Kidney (tissue), 14 donors: ENCODE data around the gene ARL5B. TPM values are rescaled to one million over a fixed set of nuclear protein-coding genes. Genes with fewer than 3 reads are reported as not detected.

Experiments
- DNase-seq, 5 donors: peaks; one replicate each; pipeline ENCODE4 v3.0.0-alpha.2; 2013 to 2020
- FAIRE-seq: peaks from 2 replicates; lab custom pipeline; 2012; peaks lifted over from hg19 to GRCh38; lab: Jason Lieb, UNC
- H3K27ac ChIP-seq, 2 donors: one replicate each; pipeline ENCODE4 v1.7.0; 2013; ENCODE audit warnings: low read depth in 2 of 2, low read length in 2 of 2, inconsistent platforms in 1 of 2
- H3K27me3 ChIP-seq: one replicate; pipeline ENCODE4 v1.7.1; 2013; ENCODE audit warnings: low read length, inconsistent platforms; ENCODE audit not compliant: control insufficient read depth, insufficient read depth
- H3K36me3 ChIP-seq, 3 donors: one replicate each; pipeline versions ENCODE4 v1.7.0 to v1.7.1; 2013; ENCODE audit warnings: low read length in 3 of 3, control low read depth in 1 of 3, inconsistent platforms in 1 of 3; ENCODE audit not compliant: insufficient read depth in 3 of 3, control insufficient read depth in 2 of 3
- H3K4me1 ChIP-seq, 3 donors: one replicate each; pipeline versions ENCODE4 v1.7.0 to v1.7.1; 2013; ENCODE audit warnings: low read length in 3 of 3, inconsistent platforms in 1 of 3, low read depth in 1 of 3; ENCODE audit not compliant: control insufficient read depth in 2 of 3, insufficient read depth in 2 of 3
- H3K4me3 ChIP-seq, 3 donors: one replicate each; pipeline versions ENCODE4 v1.7.0 to v1.8.1; 2013; ENCODE audit warnings: low read length in 3 of 3, control low read depth in 1 of 3, inconsistent platforms in 1 of 3
- H3K9ac ChIP-seq, 3 donors: one replicate each; pipeline versions ENCODE4 v1.7.0 to v1.7.1; 2013; ENCODE audit warnings: low read length in 3 of 3, control low read depth in 1 of 3, inconsistent platforms in 1 of 3
- H3K9me3 ChIP-seq, 3 donors: one replicate each; pipeline versions ENCODE4 v1.7.0 to v1.7.1; 2013; ENCODE audit warnings: low read length in 3 of 3, control low read depth in 1 of 3, inconsistent platforms in 1 of 3; ENCODE audit not compliant: control insufficient read depth in 2 of 3, insufficient read depth in 1 of 3
- CTCF ChIP-seq: IDR thresholded peaks from 3 replicates; pipeline ENCODE4 v1.5.1; 2012; ENCODE audit warnings: mild to moderate bottlenecking, moderate library complexity, borderline replicate concordance; ENCODE audit not compliant: insufficient read depth; ENCODE audit errors: extremely low read depth
- intact Hi-C: fragments of 100-400 bp; cut with DNase I; formaldehyde crosslinking; loops from one replicate; pipeline ENCODE4 v1.11.1; 2022
- polyA plus RNA-seq: library from polyadenylated mRNA; stranded (reverse); fragments of 350-450 nt; fragmentation: Illumina TruSeq; extraction: RNeasy Lipid Tissue Mini Kit (QIAGEN cat#74804); gene quantifications from one replicate; pipeline ENCODE4 v1.2.3, GENCODE V29; 2014; ENCODE audit warnings: low read depth, low replicate concordance; ENCODE audit not compliant: insufficient read depth
- total RNA-seq: library from RNA; stranded (reverse); fragmentation: NEBNext Ultra II Directional; extraction: Animal tissue kit (Norgen Biotek cat#: 25700); gene quantifications from one replicate; pipeline ENCODE4 v1.2.1, GENCODE V29; 2021
- donor health status: control.
- donor health status: control.
- donor health status: control.
- donor health status: control.
- donor health status: control.
- donor health status: DM: yes; HTN: yes; CAD: no.
- donor health status: Normal renal cell carcinoma (clear cell type).

Gene ARL5B
- total and polyA plus RNA-seq, 2 donors from 2014 or later = 3.0 to 9.7 TPM

- no peak for TF ChIP-seq CTCF
- no peaks in the 10 kb centered on the region for H3K27me3 ChIP-seq
- H3K36me3 ChIP-seq = no peaks in the 10 kb centered on the region
- no peaks in the 10 kb centered on the region for H3K9me3 ChIP-seq
- no peak for FAIRE-seq
- intact Hi-C loops = no loop called here
- no peak for DNase-seq
- H3K27ac ChIP-seq = no peak overlapping the region
- H3K4me3 ChIP-seq = no peak overlapping the region
- peaks cover 0 to 2% (median 0%) of the 10 kb centered on the region in 3 donors for H3K4me1 ChIP-seq
- H3K9ac ChIP-seq = no peak overlapping the region
Observed at GRCh38 chr10:18647151-18647550, 12.1 kb upstream of the ARL5B start.

GRCh38 chr10:18647945-18648344 lies 11.3 kb upstream of the ARL5B start:
- H3K4me3 ChIP-seq = no peak overlapping the region
- no peaks in the 10 kb centered on the region for H3K36me3 ChIP-seq
- no peaks in the 10 kb centered on the region for H3K27me3 ChIP-seq
- no peak for FAIRE-seq
- no peak for DNase-seq
- H3K27ac ChIP-seq = no peak overlapping the region
- H3K9ac ChIP-seq = no peak overlapping the region
- no peaks in the 10 kb centered on the region for H3K9me3 ChIP-seq
- peaks cover 0 to 2% (median 0%) of the 10 kb centered on the region in 3 donors for H3K4me1 ChIP-seq
- TF ChIP-seq CTCF = no peak
- intact Hi-C loops = no loop called here

GRCh38 chr10:18649364-18649959 lies 9.8 kb upstream of the ARL5B start:
- H3K4me1 ChIP-seq = peaks cover 0 to 2% (median 0%) of the 10 kb centered on the region in 3 donors
- no peaks in the 10 kb centered on the region for H3K27me3 ChIP-seq
- intact Hi-C loops = no loop called here
- peak overlapping the region in 2 of 3 donors; percentile 37 to 96 for H3K4me3 ChIP-seq
- H3K9ac ChIP-seq = no peak overlapping the region
- FAIRE-seq = no peak
- DNase-seq = no peak
- H3K27ac ChIP-seq = no peak overlapping the region
- H3K9me3 ChIP-seq = no peaks in the 10 kb centered on the region
- no peak for TF ChIP-seq CTCF
- H3K36me3 ChIP-seq = no peaks in the 10 kb centered on the region
